ENCODE measurements around the gene PDCL2.
"Not testable (repeated sequence)": the region's sequence is repeated elsewhere in the genome, so short reads cannot be mapped to it uniquely, and the experiment has no call there.

Gene PDCL2, protein sequence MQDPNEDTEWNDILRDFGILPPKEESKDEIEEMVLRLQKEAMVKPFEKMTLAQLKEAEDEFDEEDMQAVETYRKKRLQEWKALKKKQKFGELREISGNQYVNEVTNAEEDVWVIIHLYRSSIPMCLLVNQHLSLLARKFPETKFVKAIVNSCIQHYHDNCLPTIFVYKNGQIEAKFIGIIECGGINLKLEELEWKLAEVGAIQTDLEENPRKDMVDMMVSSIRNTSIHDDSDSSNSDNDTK

GRCh38 chr4:55592014-55592413 is at the start of gene PDCL2:
Gene PDCL2 (minus strand): TSS chr4:55592245. CDS start chr4:55592109, 136 bp downstream.
- DNase-seq = no peak

DNA sequence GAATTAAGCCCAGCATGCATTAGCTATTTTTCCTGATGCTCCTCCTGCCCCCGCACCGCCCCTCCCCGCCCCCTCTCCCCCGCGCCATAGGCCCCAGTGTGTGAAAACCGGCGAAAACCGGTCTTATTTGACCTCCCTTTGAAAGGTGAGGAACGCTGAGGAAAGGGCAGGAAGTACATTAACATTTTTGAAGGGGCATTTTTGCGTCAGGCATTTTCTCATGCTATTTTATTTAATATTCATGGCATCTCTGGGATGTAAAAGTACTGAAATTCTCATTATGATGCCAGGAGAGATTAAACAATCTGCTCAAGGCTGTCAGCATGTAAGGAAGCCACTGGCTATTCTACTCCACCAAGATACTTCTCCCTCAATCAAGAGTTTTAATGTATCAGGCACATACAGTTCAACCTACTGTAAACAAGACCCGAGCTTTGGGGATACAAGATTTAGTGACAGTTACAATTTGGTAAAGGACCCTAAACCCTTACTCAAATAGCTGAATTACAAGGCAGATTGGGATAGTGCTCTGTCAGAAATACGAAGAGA is 45.3 kb upstream of the PDCL2 start:
- DNase-seq = no peak

GRCh38 chr4:55636656-55636999 is 44.6 kb upstream of the PDCL2 start:
- no peak for DNase-seq

- DNase-seq = no peak
These were observed 44.0 kb upstream of the PDCL2 start, which contains the start of gene NMU for GRCh38 chr4:55635741-55636655. Gene NMU (minus strand): TSS chr4:55636298. CDS start chr4:55636192, 106 bp downstream.

GRCh38 chr4:55635282-55635681 is 43.2 kb upstream of the PDCL2 start:
- DNase-seq = no peak

DNA sequence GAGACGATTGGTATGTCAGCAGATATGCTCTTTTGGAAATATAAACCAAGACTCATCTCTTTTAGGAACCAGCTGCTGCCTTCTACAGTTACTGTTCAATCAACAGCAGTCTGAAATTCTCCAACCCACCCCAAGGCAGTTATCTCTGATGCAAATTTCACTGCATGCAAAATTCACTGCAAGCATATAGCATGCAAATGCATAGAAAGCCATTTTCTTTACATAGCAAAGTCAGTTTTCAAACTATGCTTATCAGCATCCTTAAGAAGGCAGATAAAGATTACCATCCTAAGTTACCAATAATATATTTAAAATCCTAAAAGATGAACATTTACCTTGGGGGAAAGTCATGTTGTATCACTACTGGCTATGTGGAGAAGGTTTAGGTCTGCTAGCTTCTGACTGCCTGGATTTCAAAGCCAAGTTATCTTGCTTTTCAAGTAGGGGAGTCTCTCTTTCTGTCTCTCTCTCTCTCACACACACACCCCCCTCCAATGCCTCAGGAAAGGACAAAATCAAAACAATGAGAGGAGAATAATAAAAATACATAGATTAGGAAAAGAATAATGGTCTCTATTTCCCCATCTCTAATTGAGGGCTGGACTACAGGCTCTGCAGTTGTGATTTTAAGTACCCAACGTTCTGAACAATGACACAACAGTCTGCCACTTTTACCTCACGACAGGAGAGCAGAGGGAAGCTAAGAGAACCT is 42.5 kb upstream of the PDCL2 start:
- no peak for DNase-seq

- no peak for DNase-seq
These were observed 41.9 kb upstream of the PDCL2 start for GRCh38 chr4:55633903-55634302.

GRCh38 chr4:55625835-55626234 is 33.8 kb upstream of the PDCL2 start:
- no peak for DNase-seq

DNA sequence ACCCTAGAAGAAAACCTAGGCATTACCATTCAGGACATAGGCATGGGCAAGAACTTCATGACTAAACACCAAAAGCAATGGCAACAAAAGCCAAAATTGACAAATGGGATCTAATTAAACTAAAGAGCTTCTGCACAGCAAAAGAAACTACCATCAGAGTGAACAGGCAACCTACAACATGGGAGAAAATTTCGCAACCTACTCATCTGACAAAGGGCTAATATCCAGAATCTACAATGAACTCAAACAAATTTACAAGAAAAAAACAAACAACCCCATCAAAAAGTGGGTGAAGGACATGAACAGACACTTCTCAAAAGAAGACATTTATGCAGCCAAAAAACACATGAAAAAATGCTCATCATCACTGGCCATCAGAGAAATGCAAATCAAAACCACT is 32.0 kb upstream of the PDCL2 start:
- DNase-seq = not testable (repeated sequence)

DNA sequence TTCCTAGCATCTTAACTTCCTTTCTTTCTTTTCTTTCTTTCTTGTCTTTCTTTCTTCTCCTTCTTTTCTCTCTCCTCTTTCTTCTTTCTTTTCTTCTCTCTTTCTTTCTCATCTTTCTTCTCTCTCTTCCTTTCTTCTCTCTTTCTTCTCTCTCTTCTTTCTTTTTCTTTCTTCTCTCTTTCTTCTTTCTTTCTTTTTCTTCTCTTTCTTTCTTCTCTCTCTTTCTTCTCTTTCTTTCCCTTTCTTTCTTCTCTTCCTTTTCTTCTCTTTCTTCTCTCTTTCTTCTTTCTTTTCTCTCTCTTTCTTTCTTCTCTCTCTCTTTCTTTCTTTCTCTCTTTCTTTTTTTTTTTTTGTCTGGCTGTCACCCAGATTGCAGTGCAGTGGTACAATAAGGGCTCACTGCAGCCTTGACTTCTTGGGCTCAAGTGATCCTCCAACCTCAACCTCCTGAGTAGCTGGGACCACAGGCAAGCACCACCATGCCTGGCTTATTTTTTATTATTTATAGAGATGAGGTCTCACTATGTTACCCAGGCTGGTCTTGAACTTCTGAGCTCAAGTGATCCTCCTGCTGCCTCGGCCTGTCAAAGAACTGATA is 26.6 kb upstream of the PDCL2 start:
- no peak for DNase-seq

DNA sequence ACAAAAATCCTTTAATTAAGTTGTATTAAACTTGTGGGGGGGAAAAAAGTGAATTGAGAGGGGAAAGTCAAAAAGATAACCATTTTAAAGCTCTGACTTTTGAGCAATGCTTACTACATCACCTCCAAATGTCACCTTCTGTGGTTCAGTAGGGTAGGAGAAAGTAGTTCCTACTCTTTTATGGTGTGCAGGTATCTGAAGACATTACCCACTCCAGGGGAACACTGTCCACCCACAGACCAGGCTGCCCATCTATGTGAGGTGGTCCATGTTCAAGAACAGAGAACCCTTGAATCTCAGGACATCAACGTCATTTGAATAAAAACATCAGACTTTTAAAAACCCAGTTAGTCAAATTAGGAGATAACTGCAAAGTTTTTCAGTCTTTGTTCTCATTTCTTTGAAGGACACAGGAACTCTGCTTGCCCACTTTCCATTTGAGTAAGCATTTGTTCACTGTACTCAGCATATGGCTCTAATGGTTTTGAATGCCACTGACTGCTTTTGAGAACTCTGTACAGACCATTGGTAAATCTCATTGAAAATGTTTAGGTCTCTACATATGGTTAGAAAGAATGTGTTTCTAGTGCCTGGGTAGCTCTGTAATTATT is 25.6 kb upstream of the PDCL2 start:
- DNase-seq = no peak

GRCh38 chr4:55615008-55615407 is 23.0 kb upstream of the PDCL2 start:
- no peak for DNase-seq

DNA sequence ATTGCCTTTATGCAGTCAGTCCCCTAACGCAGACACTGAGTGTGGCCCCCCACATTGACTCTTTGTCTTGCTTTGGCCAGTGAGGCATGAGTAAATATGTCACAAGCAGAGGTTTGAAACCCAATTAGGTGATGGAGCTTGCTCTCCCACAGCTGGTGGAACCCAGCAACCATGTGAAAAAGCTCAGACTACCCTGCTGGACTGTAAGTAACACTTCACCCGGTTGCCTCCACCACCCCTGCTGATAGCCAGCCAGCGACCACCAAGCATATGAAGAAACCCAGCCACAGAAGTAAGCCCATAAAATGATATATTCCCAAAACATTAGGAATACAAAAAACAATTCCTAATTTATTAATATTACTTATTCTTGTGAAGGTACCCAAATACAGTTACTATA is 21.6 kb upstream of the PDCL2 start:
- no peak for DNase-seq

DNA sequence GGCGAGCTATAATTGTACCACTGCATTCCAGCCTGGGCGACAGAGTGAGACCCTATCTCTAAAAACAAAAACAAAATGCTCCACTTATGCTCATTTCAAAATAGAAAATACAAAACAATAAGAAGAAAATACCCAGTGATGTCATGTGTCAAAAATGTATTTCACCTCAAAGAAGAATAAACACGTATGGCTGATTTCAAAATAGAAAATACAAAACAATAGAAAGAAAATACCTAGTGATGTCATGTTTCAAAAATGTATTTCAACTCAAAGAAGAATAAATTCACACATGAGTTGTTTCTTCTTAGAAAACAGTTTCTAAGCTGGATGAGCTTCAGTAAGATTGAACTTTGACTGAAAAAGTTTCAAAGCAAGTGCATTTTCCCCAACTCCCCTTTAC is 20.3 kb upstream of the PDCL2 start:
- no peak for DNase-seq

- DNase-seq = no peak
These were observed 19.5 kb upstream of the PDCL2 start for GRCh38 chr4:55611358-55612059.

DNA sequence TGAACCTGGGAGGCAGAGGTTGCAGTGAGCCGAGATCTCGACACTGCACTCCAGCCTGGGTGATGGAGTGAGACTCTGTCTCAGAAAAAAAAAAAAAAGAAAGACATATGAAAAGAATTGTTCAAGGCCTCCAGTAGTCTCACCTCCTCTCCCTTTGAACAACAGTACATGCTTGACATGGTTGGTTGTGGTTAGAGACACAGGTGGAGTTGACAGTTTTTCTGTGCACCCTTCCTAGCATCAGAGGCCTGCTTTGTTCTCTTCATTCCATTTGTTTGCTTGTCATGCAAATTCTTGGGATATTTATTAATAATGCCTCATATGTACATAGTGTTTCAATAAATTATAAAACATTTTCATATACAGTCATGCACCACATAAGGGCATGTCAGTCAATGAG is 18.3 kb upstream of the PDCL2 start:
- no peak for DNase-seq

GRCh38 chr4:55609393-55609866 is 17.4 kb upstream of the PDCL2 start:
- no peak for DNase-seq

DNA sequence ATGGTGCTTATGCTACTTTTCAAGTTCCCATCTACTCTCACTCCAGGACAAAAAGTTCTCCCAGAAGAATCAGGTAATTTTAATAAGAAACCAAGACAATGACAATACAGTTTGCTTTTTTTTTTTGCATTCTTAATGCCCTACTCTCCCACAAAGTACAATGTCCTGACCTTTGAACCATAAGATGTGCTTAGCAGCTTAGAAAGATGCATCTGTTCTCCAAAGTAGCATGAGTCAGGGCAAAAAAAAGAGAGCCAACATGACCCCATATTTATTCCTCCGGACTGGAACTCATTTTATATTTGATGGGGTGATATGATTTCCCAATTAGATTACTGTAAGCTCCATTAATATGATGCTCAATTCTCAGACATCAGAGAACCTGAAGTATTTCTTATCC is 16.5 kb upstream of the PDCL2 start:
- DNase-seq = no peak

GRCh38 chr4:55604996-55605395 is 13.0 kb upstream of the PDCL2 start:
- DNase-seq = no peak

GRCh38 chr4:55600640-55601039 is 8.6 kb upstream of the PDCL2 start:
- no peak for DNase-seq

GRCh38 chr4:55598641-55599040 is 6.6 kb upstream of the PDCL2 start:
- DNase-seq = no peak

DNA sequence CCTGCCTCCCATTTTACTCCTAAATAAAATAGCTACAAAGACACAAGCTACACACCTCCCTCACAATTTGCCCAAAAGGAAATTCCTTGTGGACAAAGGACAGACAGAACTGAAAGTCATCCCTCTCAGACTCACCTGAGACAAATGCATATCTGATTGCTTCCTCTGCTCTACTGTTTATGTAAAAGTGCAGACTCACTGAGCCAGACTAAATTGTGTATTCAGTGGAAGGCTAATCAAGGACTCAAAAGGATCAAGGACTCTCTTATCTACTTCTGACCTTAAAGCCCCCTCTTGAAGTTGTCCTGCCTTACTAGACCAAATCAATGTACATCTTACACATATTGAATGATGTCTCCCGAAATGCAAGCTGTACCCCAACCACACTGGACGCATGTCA is 3.9 kb downstream of the PDCL2 start:
- DNase-seq = no peak

All from CD4-positive, alpha-beta T cell treated with Interleukin-4 for 4 hours (primary cell).